GM19023 (cell line): ENCODE measurements around the gene GAGE10.

Experiments
- ATAC-seq: cut with Tn5 transposase; IDR thresholded peaks from one replicate; pipeline ENCODE4 v1.9.1; 2021; ENCODE audit warnings: mild to moderate bottlenecking, moderate library complexity; ENCODE audit not compliant: unreplicated experiment

GAGE10 gene

GRCh38 chrX:49303346-49303745, at the start of gene GAGE10:
Gene GAGE10 (plus strand): TSS chrX:49303646. CDS start chrX:49304860, 1,214 bp downstream.
- ATAC-seq = no peak

GRCh38 chrX:49254639-49255038, 48.8 kb upstream of the GAGE10 start:
- ATAC-seq = no peak

- ATAC-seq = no peak
Observed at GRCh38 chrX:49256268-49256995, 47.0 kb upstream of the GAGE10 start.

GRCh38 chrX:49257074-49257790, 46.2 kb upstream of the GAGE10 start:
- ATAC-seq = no peak

- no peak for ATAC-seq
Observed at GRCh38 chrX:49257846-49258748, 45.3 kb upstream of the GAGE10 start.

GRCh38 chrX:49258749-49259124, 44.7 kb upstream of the GAGE10 start:
- no peak for ATAC-seq

GRCh38 chrX:49260221-49260985, 43.0 kb upstream of the GAGE10 start:
- no peak for ATAC-seq

GRCh38 chrX:49262603-49263002, 40.8 kb upstream of the GAGE10 start:
- no peak for ATAC-seq

- no peak for ATAC-seq
Observed at GRCh38 chrX:49263631-49264030, 39.8 kb upstream of the GAGE10 start.

- ATAC-seq = no peak
Observed at GRCh38 chrX:49264460-49264859, 39.0 kb upstream of the GAGE10 start, which contains the start of gene FOXP3. Gene FOXP3 (minus strand): TSS chrX:49264710. CDS start chrX:49258505, 6,205 bp downstream.

- no peak for ATAC-seq
Observed at GRCh38 chrX:49266523-49267445, 36.7 kb upstream of the GAGE10 start.

- ATAC-seq = no peak
Observed at GRCh38 chrX:49268702-49269009, 34.8 kb upstream of the GAGE10 start.

GRCh38 chrX:49269010-49269766, 34.3 kb upstream of the GAGE10 start:
- peak; percentile 88 for ATAC-seq

- ATAC-seq = peak; percentile 17
Observed at GRCh38 chrX:49269767-49270248, 33.6 kb upstream of the GAGE10 start, which contains the start of gene PPP1R3F. Gene PPP1R3F (plus strand): TSS chrX:49269793. CDS start chrX:49269870, 77 bp downstream.

- ATAC-seq = no peak
Observed at GRCh38 chrX:49270249-49270921, 33.1 kb upstream of the GAGE10 start.

GRCh38 chrX:49271341-49271740, 32.1 kb upstream of the GAGE10 start:
- ATAC-seq = no peak

GRCh38 chrX:49272421-49272820, 31.0 kb upstream of the GAGE10 start:
- ATAC-seq = no peak

- no peak for ATAC-seq
Observed at GRCh38 chrX:49273181-49273727, 30.2 kb upstream of the GAGE10 start.
